ENCODE measurements around the gene DSCAML1.

DSCAML1 gene

GRCh38 chr11:117687776-117688175, 109.2 kb downstream of the DSCAML1 start:
- no peak for DNase-seq

GRCh38 chr11:117686711-117687110, 110.3 kb downstream of the DSCAML1 start:
- no peak for DNase-seq

GRCh38 chr11:117685566-117685965, 111.5 kb downstream of the DSCAML1 start:
- no peak for DNase-seq

- no peak for DNase-seq
Measured at GRCh38 chr11:117684731-117685130, 112.3 kb downstream of the DSCAML1 start.

- no peak for DNase-seq
Measured at GRCh38 chr11:117684111-117684510, 112.9 kb downstream of the DSCAML1 start.

GRCh38 chr11:117681438-117681837, 115.6 kb downstream of the DSCAML1 start:
- no peak for DNase-seq

- no peak for DNase-seq
Measured at GRCh38 chr11:117679461-117679860, 117.6 kb downstream of the DSCAML1 start.

GRCh38 chr11:117678658-117679406, 118.2 kb downstream of the DSCAML1 start:
- DNase-seq: no peak

- no peak for DNase-seq
Measured at GRCh38 chr11:117677729-117678310, 119.2 kb downstream of the DSCAML1 start.

- DNase-seq: no peak
Measured at GRCh38 chr11:117676501-117676900, 120.5 kb downstream of the DSCAML1 start.

- DNase-seq: no peak
Measured at GRCh38 chr11:117673602-117674001, 123.4 kb downstream of the DSCAML1 start.

- DNase-seq: no peak
Measured at GRCh38 chr11:117671370-117671769, 125.6 kb downstream of the DSCAML1 start.

- no peak for DNase-seq
Measured at GRCh38 chr11:117670924-117671323, 126.1 kb downstream of the DSCAML1 start.

GRCh38 chr11:117670443-117670842, 126.6 kb downstream of the DSCAML1 start:
- no peak for DNase-seq

- DNase-seq: no peak
Measured at GRCh38 chr11:117669616-117670015, 127.4 kb downstream of the DSCAML1 start.

GRCh38 chr11:117669062-117669461, 128.0 kb downstream of the DSCAML1 start:
- no peak for DNase-seq

- no peak for DNase-seq
Measured at GRCh38 chr11:117668321-117668751, 128.7 kb downstream of the DSCAML1 start.

- DNase-seq: no peak
Measured at GRCh38 chr11:117664897-117665296, 132.1 kb downstream of the DSCAML1 start.

- no peak for DNase-seq
Measured at GRCh38 chr11:117663821-117664220, 133.2 kb downstream of the DSCAML1 start.

- no peak for DNase-seq
Measured at GRCh38 chr11:117663414-117663813, 133.6 kb downstream of the DSCAML1 start.

- DNase-seq: no peak
Measured at GRCh38 chr11:117662671-117663269, 134.2 kb downstream of the DSCAML1 start.

- DNase-seq: no peak
Measured at GRCh38 chr11:117662255-117662654, 134.8 kb downstream of the DSCAML1 start.

- no peak for DNase-seq
Measured at GRCh38 chr11:117658809-117659208, 138.2 kb downstream of the DSCAML1 start.

GRCh38 chr11:117657794-117658193, 139.2 kb downstream of the DSCAML1 start:
- no peak for DNase-seq
